ENCODE data around the gene JAK1. TPM values are rescaled to one million over a fixed set of nuclear protein-coding genes. Genes with fewer than 3 reads are reported as not detected.

Gene JAK1
- total and polyA plus RNA-seq, 2 of the 8 experiments (the other 6 are each of a cell fraction or from before 2014, with no cell fraction given): 7.8 to 24.5 TPM

DNA sequence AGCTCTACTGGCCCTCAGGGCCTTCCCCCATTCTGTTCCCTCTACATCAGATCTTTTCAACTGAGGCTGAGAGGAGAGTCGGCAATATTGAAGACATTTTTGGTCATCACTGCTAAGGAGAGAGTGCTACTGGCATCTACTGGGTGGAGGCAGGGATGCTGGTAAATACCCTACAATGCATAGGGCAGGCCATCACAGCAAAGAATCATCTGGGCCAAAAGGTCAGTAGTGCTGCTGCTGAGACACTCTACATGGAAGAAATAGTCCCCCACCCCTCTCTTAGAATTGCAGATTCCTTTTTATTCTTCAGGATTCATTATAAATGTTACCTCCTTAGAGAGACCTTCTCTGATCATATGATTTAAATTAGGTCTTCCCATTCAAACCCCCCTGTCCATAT lies 94.3 kb downstream of the JAK1 start:
- no peak overlapping the region for H2AK5ac ChIP-seq (ENCODE audit: low read depth, low read length)
- no peak overlapping the region for H4K8ac ChIP-seq (ENCODE audit: extremely low read depth, insufficient read depth, low read length)
- DNase-seq (ENCODE audit: low read depth in 1 of 2, low spot score in 2 of 2): no peak
- no peak for TF ChIP-seq EP300 (IDR thresholded peaks at IDR 0.05; ENCODE audit: borderline replicate concordance in 1 of 2, low read depth in 2 of 2, low read length in 2 of 2)
- no peak for TF ChIP-seq NRF1 (IDR thresholded peaks at IDR 0.05; ENCODE audit: low read depth, low read length)
- TF ChIP-seq TEAD4 (IDR thresholded peaks at IDR 0.05; ENCODE audit: low read depth, low read length): no peak
- no peak for TF ChIP-seq POU5F1 (IDR thresholded peaks at IDR 0.05; ENCODE audit: low read depth, low read length)
- no peak for TF ChIP-seq CBX8 (IDR thresholded peaks at IDR 0.05; ENCODE audit: borderline replicate concordance, low read depth, low read length)
- no peak for TF ChIP-seq SP2 (IDR thresholded peaks at IDR 0.05; ENCODE audit: low read length)
- TF ChIP-seq HDAC2 (IDR thresholded peaks at IDR 0.05; ENCODE audit: borderline replicate concordance in 1 of 2, low read depth in 2 of 2, low read length in 2 of 2): no peak
- no peak for TF ChIP-seq CHD1 (IDR thresholded peaks at IDR 0.05; ENCODE audit: low read depth, low read length)
- no peak for TF ChIP-seq ZNF274 (IDR thresholded peaks at IDR 0.05; ENCODE audit: borderline replicate concordance, extremely low read depth, low read length)
- TF ChIP-seq CEBPB (IDR thresholded peaks at IDR 0.05; ENCODE audit: low read depth, low read length): no peak
- H3K9me3 ChIP-seq (ENCODE audit: insufficient read depth in 2 of 2, low read depth in 1 of 2, low read length in 1 of 2): no peaks in the 10 kb centered on the region
- no peak overlapping the region for H3K18ac ChIP-seq (ENCODE audit: extremely low read depth, low read length)
- no peaks in the 10 kb centered on the region; a peak in 1 of 8 replicates for H3K36me3 ChIP-seq (ENCODE audit: control insufficient read depth in 2 of 4, insufficient read depth in 4 of 4, low read length in 3 of 4)
- H2BK20ac ChIP-seq (ENCODE audit: low read length): no peak overlapping the region
- no peak overlapping the region for H2BK12ac ChIP-seq (ENCODE audit: low read depth, low read length)
- FAIRE-seq: no peak
- no peaks in the 10 kb centered on the region for H3K4me1 ChIP-seq (replicated peaks in 1 of 4; ENCODE audit: control insufficient read depth in 3 of 4, insufficient read depth in 4 of 4, low read length in 3 of 4)
- H3K14ac ChIP-seq (ENCODE audit: insufficient read length): no peak overlapping the region
- H3K23ac ChIP-seq (ENCODE audit: insufficient read length): no peak overlapping the region
- H3K27me3 ChIP-seq (replicated peaks in 1 of 4; ENCODE audit: control insufficient read depth in 3 of 4, extremely low read depth in 1 of 4, insufficient read depth in 3 of 4, low read length in 3 of 4): no peaks in the 10 kb centered on the region
- no peaks in the 10 kb centered on the region for H3K23me2 ChIP-seq (ENCODE audit: low read depth, low read length)
- no peak overlapping the region for H2AFZ ChIP-seq (ENCODE audit: low read length)
- WGBS, 2 experiments (ENCODE audit: extremely low coverage in 1 of 2, insufficient coverage in 1 of 2, insufficient read length in 1 of 2, insufficient replicate concordance in 2 of 2, low coverage in 1 of 2, low lambda C conversion rate in 2 of 2, missing lambda C conversion rate in 1 of 2): 86% methylated on average over 1 of the region's 1 CpG; no CpG with 5 or more reads in 1 of the 2 experiments
- no peak overlapping the region for H4K5ac ChIP-seq (ENCODE audit: insufficient read length, low read depth, low read length)
- no peak overlapping the region for H3K4ac ChIP-seq (replicated peaks; ENCODE audit: insufficient read length, low read depth, low read length)
- no peak overlapping the region for H3K27ac ChIP-seq (ENCODE audit: low read depth, low read length)
- H3K56ac ChIP-seq (replicated peaks; ENCODE audit: insufficient read length, low read depth, low read length): no peak overlapping the region
- ChIA-PET POLR2A (ENCODE audit: partially characterized antibody) (no interaction called here), CTCF (ENCODE audit: partially characterized antibody) (interaction anchor here (1.8 kb wide), 1 partner anchor 13 kb away, joined by 5 read pairs; no protein-coding TSS in a partner anchor)
- no peak overlapping the region for H2BK5ac ChIP-seq (ENCODE audit: low read depth, low read length)
- no peaks in the 10 kb centered on the region for H3K79me2 ChIP-seq (ENCODE audit: control insufficient read depth in 1 of 2, insufficient read depth in 2 of 2, low read length in 2 of 2)
- no peak overlapping the region for H2BK15ac ChIP-seq (ENCODE audit: low read length)
- no peak overlapping the region for H3K4me2 ChIP-seq (ENCODE audit: insufficient read depth in 1 of 2, low read depth in 2 of 2, low read length in 2 of 2)
- H3K9ac ChIP-seq (replicated peaks in 1 of 4; ENCODE audit: extremely low read depth in 1 of 4, low read depth in 3 of 4, low read length in 3 of 4): no peak overlapping the region
- no peaks in the 10 kb centered on the region for H3K79me1 ChIP-seq (ENCODE audit: low read depth, low read length)
- no peaks in the 10 kb centered on the region for H4K20me1 ChIP-seq (replicated peaks in 1 of 2; ENCODE audit: control insufficient read depth in 1 of 2, insufficient read depth in 2 of 2, low read length in 2 of 2)
- H3K4me3 ChIP-seq (ENCODE audit: extremely low read depth in 1 of 4, insufficient read depth in 2 of 4, low read depth in 3 of 4, low read length in 4 of 4): no peak overlapping the region
- H4K91ac ChIP-seq (replicated peaks; ENCODE audit: insufficient read length, low read length): no peak overlapping the region
- H2BK120ac ChIP-seq (replicated peaks; ENCODE audit: low read depth, low read length): no peak overlapping the region

Data from H1 (cell line).